Measurements from ENCODE around the gene UNC119.

Gene UNC119

GRCh38 chr17:28540231-28540630 lies 12.2 kb downstream of the UNC119 start:
- Mint-ChIP-seq H3K9me3 (no peaks in the 10 kb centered on the region), H3K4me3 (no peak overlapping the region), H3K27me3 (no peaks in the 10 kb centered on the region), H3K4me1 (ENCODE audit: low read depth) (no peaks in the 10 kb centered on the region), H3K27ac (no peak overlapping the region), H3K36me3 (ENCODE audit: low read depth) (no peaks in the 10 kb centered on the region)
- no peak for DNase-seq

- Mint-ChIP-seq H3K9me3 (no peaks in the 10 kb centered on the region), H3K4me1 (ENCODE audit: low read depth) (no peaks in the 10 kb centered on the region), H3K36me3 (ENCODE audit: low read depth) (no peaks in the 10 kb centered on the region), H3K4me3 (no peak overlapping the region), H3K27me3 (no peaks in the 10 kb centered on the region), H3K27ac (no peak overlapping the region)
- no peak for DNase-seq
Measured at GRCh38 chr17:28538296-28538895, 14.0 kb downstream of the UNC119 start.

- Mint-ChIP-seq H3K27me3 (no peaks in the 10 kb centered on the region), H3K36me3 (ENCODE audit: low read depth) (no peaks in the 10 kb centered on the region), H3K4me3 (no peak overlapping the region), H3K9me3 (no peaks in the 10 kb centered on the region), H3K27ac (no peak overlapping the region), H3K4me1 (ENCODE audit: low read depth) (no peaks in the 10 kb centered on the region)
- DNase-seq, result no peak
Measured at GRCh38 chr17:28537219-28537610, 15.2 kb downstream of the UNC119 start.

- DNase-seq, result no peak
- no peaks in the 10 kb centered on the region for H3K36me3 Mint-ChIP-seq (ENCODE audit: low read depth)
- no peaks in the 10 kb centered on the region for H3K9me3 Mint-ChIP-seq
- H3K4me1 Mint-ChIP-seq (ENCODE audit: low read depth), result no peaks in the 10 kb centered on the region
- H3K4me3 Mint-ChIP-seq, result no peak overlapping the region
- no peak overlapping the region for H3K27ac Mint-ChIP-seq
- no peaks in the 10 kb centered on the region for H3K27me3 Mint-ChIP-seq
Measured at GRCh38 chr17:28536532-28537218, 15.7 kb downstream of the UNC119 start.

- Mint-ChIP-seq H3K27ac (no peak overlapping the region), H3K27me3 (no peaks in the 10 kb centered on the region), H3K36me3 (ENCODE audit: low read depth) (no peaks in the 10 kb centered on the region), H3K4me3 (no peak overlapping the region), H3K9me3 (no peaks in the 10 kb centered on the region), H3K4me1 (ENCODE audit: low read depth) (no peaks in the 10 kb centered on the region)
- DNase-seq, result no peak
Measured at GRCh38 chr17:28534740-28535375, 17.6 kb downstream of the UNC119 start.

- Mint-ChIP-seq H3K4me3 (no peak overlapping the region), H3K27ac (no peak overlapping the region), H3K27me3 (no peaks in the 10 kb centered on the region), H3K4me1 (ENCODE audit: low read depth) (no peaks in the 10 kb centered on the region), H3K36me3 (ENCODE audit: low read depth) (no peaks in the 10 kb centered on the region), H3K9me3 (no peaks in the 10 kb centered on the region)
- DNase-seq, result no peak
Measured at GRCh38 chr17:28533091-28533807, 19.2 kb downstream of the UNC119 start.

GRCh38 chr17:28532050-28532960 lies 20.1 kb downstream of the UNC119 start:
- Mint-ChIP-seq H3K27me3 (no peaks in the 10 kb centered on the region), H3K4me3 (no peak overlapping the region), H3K36me3 (ENCODE audit: low read depth) (no peaks in the 10 kb centered on the region), H3K27ac (no peak overlapping the region), H3K9me3 (no peaks in the 10 kb centered on the region), H3K4me1 (ENCODE audit: low read depth) (no peaks in the 10 kb centered on the region)
- DNase-seq, result no peak

GRCh38 chr17:28530926-28531325 lies 21.5 kb downstream of the UNC119 start:
- H3K4me3 Mint-ChIP-seq, result no peak overlapping the region
- no peak for DNase-seq
- H3K36me3 Mint-ChIP-seq (ENCODE audit: low read depth), result no peaks in the 10 kb centered on the region
- no peaks in the 10 kb centered on the region for H3K9me3 Mint-ChIP-seq
- no peaks in the 10 kb centered on the region for H3K27me3 Mint-ChIP-seq
- no peaks in the 10 kb centered on the region for H3K4me1 Mint-ChIP-seq (ENCODE audit: low read depth)
- no peak overlapping the region for H3K27ac Mint-ChIP-seq

- Mint-ChIP-seq H3K27ac (no peak overlapping the region), H3K4me3 (no peak overlapping the region), H3K4me1 (ENCODE audit: low read depth) (no peaks in the 10 kb centered on the region), H3K27me3 (no peaks in the 10 kb centered on the region), H3K36me3 (ENCODE audit: low read depth) (no peaks in the 10 kb centered on the region), H3K9me3 (no peaks in the 10 kb centered on the region)
- no peak for DNase-seq
Measured at GRCh38 chr17:28530250-28530649, 22.2 kb downstream of the UNC119 start.

GRCh38 chr17:28529013-28529400 lies 23.4 kb downstream of the UNC119 start:
- H3K4me1 Mint-ChIP-seq (ENCODE audit: low read depth), result no peaks in the 10 kb centered on the region
- no peaks in the 10 kb centered on the region for H3K9me3 Mint-ChIP-seq
- DNase-seq, result no peak
- H3K4me3 Mint-ChIP-seq, result no peak overlapping the region
- no peak overlapping the region for H3K27ac Mint-ChIP-seq
- no peaks in the 10 kb centered on the region for H3K27me3 Mint-ChIP-seq
- no peaks in the 10 kb centered on the region for H3K36me3 Mint-ChIP-seq (ENCODE audit: low read depth)

GRCh38 chr17:28528327-28529012 lies 24.0 kb downstream of the UNC119 start:
- Mint-ChIP-seq H3K36me3 (ENCODE audit: low read depth) (no peaks in the 10 kb centered on the region), H3K27me3 (no peaks in the 10 kb centered on the region), H3K27ac (no peak overlapping the region), H3K9me3 (no peaks in the 10 kb centered on the region), H3K4me3 (no peak overlapping the region), H3K4me1 (ENCODE audit: low read depth) (no peaks in the 10 kb centered on the region)
- no peak for DNase-seq

GRCh38 chr17:28527859-28528258 lies 24.6 kb downstream of the UNC119 start:
- Mint-ChIP-seq H3K4me3 (no peak overlapping the region), H3K9me3 (no peaks in the 10 kb centered on the region), H3K4me1 (ENCODE audit: low read depth) (no peaks in the 10 kb centered on the region), H3K27ac (no peak overlapping the region), H3K27me3 (no peaks in the 10 kb centered on the region), H3K36me3 (ENCODE audit: low read depth) (no peaks in the 10 kb centered on the region)
- DNase-seq, result no peak

GRCh38 chr17:28527181-28527681 lies 25.2 kb downstream of the UNC119 start:
- H3K9me3 Mint-ChIP-seq, result no peaks in the 10 kb centered on the region
- H3K36me3 Mint-ChIP-seq (ENCODE audit: low read depth), result no peaks in the 10 kb centered on the region
- H3K27ac Mint-ChIP-seq, result no peak overlapping the region
- no peaks in the 10 kb centered on the region for H3K27me3 Mint-ChIP-seq
- no peak for DNase-seq
- H3K4me3 Mint-ChIP-seq, result no peak overlapping the region
- H3K4me1 Mint-ChIP-seq (ENCODE audit: low read depth), result no peaks in the 10 kb centered on the region
